Measurements from ENCODE around the gene NXT1. TPM values are rescaled to one million over a fixed set of nuclear protein-coding genes. Genes with fewer than 3 reads are reported as not detected.

The NXT1 gene
- total and polyA plus RNA-seq, 2 of the 4 experiments (the other 2 are of a cell fraction): 23.6 to 25.5 TPM

DNA sequence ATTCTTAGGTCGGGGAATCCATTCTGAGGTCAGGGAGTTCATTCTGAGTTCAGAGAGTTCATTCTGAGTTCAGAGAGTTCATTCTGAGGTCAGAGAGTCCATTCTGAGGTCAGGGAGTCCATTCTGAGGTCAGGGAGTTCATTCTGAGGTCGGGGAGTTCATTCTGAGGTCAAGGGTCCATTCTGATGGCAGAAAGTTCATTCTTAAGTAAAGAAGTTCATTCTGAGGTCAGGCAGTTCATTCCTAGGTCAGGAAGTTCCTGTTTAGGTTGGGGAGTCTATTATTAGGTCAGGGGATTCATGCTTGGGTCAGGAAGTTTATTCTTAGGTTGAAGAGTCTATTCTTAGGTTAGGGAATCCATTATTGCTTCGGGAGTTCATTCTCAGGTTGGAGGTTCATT lies 16.5 kb upstream of the NXT1 start:
- CTCF ChIA-PET: no interaction called here
- Histone ChIP-seq H3K14ac (replicated peaks; ENCODE audit: low read depth, low read length) (no peak overlapping the region), H3K9me1 (ENCODE audit: insufficient read depth, low read length) (no peaks in the 10 kb centered on the region), H2BK15ac (ENCODE audit: low read depth, low read length) (no peak overlapping the region), H3K27ac (ENCODE audit: insufficient read depth, low read length) (no peak overlapping the region), H3K4me1 (ENCODE audit: control insufficient read depth, insufficient read depth, low read length) (no peaks in the 10 kb centered on the region), H3K9me3 (ENCODE audit: control insufficient read depth, insufficient read depth, low read length) (no peaks in the 10 kb centered on the region), H2AK9ac (replicated peaks; ENCODE audit: low read depth, low read length, poor library complexity) (no peak overlapping the region), H3K4me3 (ENCODE audit: insufficient read depth, low read depth, low read length) (no peak overlapping the region), H4K91ac (ENCODE audit: insufficient read depth, low read depth, low read length) (no peak overlapping the region), H4K20me1 (ENCODE audit: insufficient read depth, low read length) (no peaks in the 10 kb centered on the region), H2BK120ac (ENCODE audit: low read depth, low read length) (no peak overlapping the region), H3K9ac (ENCODE audit: low read depth, low read length) (no peak overlapping the region), H2AK5ac (ENCODE audit: low read depth, low read length) (no peak overlapping the region), H3K4ac (ENCODE audit: low read depth, low read length) (no peak overlapping the region), H3K56ac (ENCODE audit: extremely low read depth, insufficient read depth, low read length) (no peak overlapping the region), H3K36me3 (ENCODE audit: control insufficient read depth, insufficient read depth, low read length) (no peaks in the 10 kb centered on the region), H2BK20ac (ENCODE audit: low read depth, low read length) (no peak overlapping the region), H4K8ac (ENCODE audit: low read depth in 2 of 2, low read length in 2 of 2) (no peak overlapping the region), H2AFZ (replicated peaks; ENCODE audit: low read length, poor library complexity) (no peak overlapping the region), H3K79me1 (ENCODE audit: low read depth in 1 of 2, low read length in 2 of 2) (no peaks in the 10 kb centered on the region), H4K5ac (ENCODE audit: low read depth, low read length) (no peak overlapping the region), H2BK5ac (ENCODE audit: low read depth, low read length, poor library complexity, severe bottlenecking) (no peak overlapping the region), H3K18ac (ENCODE audit: low read depth, low read length) (no peak overlapping the region), H3K27me3 (ENCODE audit: control insufficient read depth, insufficient read depth, low read length) (peaks cover 2% of the 10 kb centered on the region; the same call in 1 of the 2 replicates), H3K4me2 (ENCODE audit: low read depth, low read length) (no peak overlapping the region), H3K23ac (ENCODE audit: low read depth, low read length) (no peak overlapping the region)
- intact Hi-C loops (cut with micrococcal nuclease) (no loop called here), in situ Hi-C loops (cut with MboI; ENCODE audit: low sequenced_read_pairs) (loop anchor here (25.0 kb wide), 1 partner anchor 997 kb away; no protein-coding TSS in a partner anchor), dilution Hi-C loops (cut with HindIII; ENCODE audit: low sequenced_read_pairs, unreplicated experiment) (no loop called here)
- ATAC-seq (ENCODE audit: low read depth) (no peak), DNase-seq (no peak)
- TF ChIP-seq FOS (IDR thresholded peaks at IDR 0.05; ENCODE audit: low read depth, low read length): no peak
- TF ChIP-seq, protein P1, sequence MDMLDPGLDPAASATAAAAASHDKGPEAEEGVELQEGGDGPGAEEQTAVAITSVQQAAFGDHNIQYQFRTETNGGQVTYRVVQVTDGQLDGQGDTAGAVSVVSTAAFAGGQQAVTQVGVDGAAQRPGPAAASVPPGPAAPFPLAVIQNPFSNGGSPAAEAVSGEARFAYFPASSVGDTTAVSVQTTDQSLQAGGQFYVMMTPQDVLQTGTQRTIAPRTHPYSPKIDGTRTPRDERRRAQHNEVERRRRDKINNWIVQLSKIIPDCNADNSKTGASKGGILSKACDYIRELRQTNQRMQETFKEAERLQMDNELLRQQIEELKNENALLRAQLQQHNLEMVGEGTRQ (IDR thresholded peaks at IDR 0.05; ENCODE audit: low read depth, low read length): no peak
- no peak for TF ChIP-seq RAD21 (IDR thresholded peaks at IDR 0.05; ENCODE audit: low read length)
- no peak for TF ChIP-seq RCOR1 (IDR thresholded peaks at IDR 0.05; ENCODE audit: insufficient replicate concordance, low read length)
- TF ChIP-seq POLR2A (IDR thresholded peaks at IDR 0.05; ENCODE audit: low read depth, low read length): no peak
- TF ChIP-seq SMC3 (IDR thresholded peaks at IDR 0.05; ENCODE audit: low read depth, low read length): no peak
- TF ChIP-seq MXI1 (IDR thresholded peaks at IDR 0.05; ENCODE audit: borderline replicate concordance, low read depth, low read length): no peak
- TF ChIP-seq MAZ (IDR thresholded peaks at IDR 0.05; ENCODE audit: borderline replicate concordance, low read depth, low read length): no peak
- TF ChIP-seq NFE2L2 (IDR thresholded peaks at IDR 0.05; ENCODE audit: low read depth, low read length): no peak
- TF ChIP-seq RFX5 (IDR thresholded peaks at IDR 0.05; ENCODE audit: low read depth, low read length): no peak
- TF ChIP-seq CHD1 (IDR thresholded peaks at IDR 0.05; ENCODE audit: low read depth, low read length): no peak
- 25% methylated on average over 2 of the region's 3 CpGs; no CpG with 5 or more reads in 1 of the 2 experiments for WGBS, 2 experiments (ENCODE audit: extremely low coverage in 2 of 2, insufficient read length in 1 of 2)
- no TSS peak for BruUV-seq (replicated peaks)
- POLR2A ChIA-PET (ENCODE audit: unreplicated experiment): no interaction called here

All from IMR-90 (cell line).